GM18507 (cell line): ENCODE results near the gene PLAAT3.

Experiments
- DNase-seq: peaks from one replicate; pipeline ENCODE4 v3.0.0; 2011; ENCODE audit warnings: low read depth; ENCODE audit not compliant: insufficient read length; ENCODE audit errors: extremely low spot score
- FAIRE-seq: peaks from 2 replicates; lab custom pipeline; 2011; peaks lifted over from hg19 to GRCh38; lab: Jason Lieb, UNC

PLAAT3 gene

DNA sequence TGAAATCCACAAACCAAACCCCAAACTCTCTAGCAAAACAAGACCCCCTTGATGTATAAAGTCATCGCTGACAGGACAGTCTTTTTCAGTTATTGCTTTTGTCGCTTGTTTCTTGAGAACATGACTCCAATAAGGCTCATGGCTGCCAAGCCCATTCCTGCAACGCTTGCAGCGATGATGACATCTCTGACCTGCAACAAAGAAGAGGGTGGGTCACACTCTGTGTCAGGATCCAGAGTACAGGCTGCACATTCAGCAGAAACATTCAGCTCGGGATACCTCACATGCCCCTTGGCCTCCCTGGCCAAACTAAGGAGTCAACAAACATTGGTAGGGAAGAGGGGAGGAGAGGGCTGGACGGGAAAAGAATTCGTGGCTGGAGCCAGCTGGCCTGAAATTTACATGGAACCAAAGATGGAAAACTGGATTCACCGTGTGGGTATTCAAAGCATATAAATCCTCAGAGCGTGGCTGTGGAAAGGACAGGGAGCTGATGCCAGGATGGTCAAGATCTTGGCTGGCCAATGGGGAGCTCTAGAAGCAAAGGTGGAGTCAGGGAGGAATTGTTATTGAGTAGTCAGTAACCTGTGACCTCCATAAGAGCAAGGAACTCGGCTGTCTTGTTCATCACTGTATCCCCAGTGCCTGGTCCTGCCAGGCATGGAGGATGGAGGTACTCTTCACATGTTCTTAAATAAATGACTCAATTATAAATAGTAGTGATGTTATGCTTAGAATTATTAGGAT lies 39.2 kb downstream of the PLAAT3 start:
- DNase-seq = no peak
- no peak for FAIRE-seq

DNA sequence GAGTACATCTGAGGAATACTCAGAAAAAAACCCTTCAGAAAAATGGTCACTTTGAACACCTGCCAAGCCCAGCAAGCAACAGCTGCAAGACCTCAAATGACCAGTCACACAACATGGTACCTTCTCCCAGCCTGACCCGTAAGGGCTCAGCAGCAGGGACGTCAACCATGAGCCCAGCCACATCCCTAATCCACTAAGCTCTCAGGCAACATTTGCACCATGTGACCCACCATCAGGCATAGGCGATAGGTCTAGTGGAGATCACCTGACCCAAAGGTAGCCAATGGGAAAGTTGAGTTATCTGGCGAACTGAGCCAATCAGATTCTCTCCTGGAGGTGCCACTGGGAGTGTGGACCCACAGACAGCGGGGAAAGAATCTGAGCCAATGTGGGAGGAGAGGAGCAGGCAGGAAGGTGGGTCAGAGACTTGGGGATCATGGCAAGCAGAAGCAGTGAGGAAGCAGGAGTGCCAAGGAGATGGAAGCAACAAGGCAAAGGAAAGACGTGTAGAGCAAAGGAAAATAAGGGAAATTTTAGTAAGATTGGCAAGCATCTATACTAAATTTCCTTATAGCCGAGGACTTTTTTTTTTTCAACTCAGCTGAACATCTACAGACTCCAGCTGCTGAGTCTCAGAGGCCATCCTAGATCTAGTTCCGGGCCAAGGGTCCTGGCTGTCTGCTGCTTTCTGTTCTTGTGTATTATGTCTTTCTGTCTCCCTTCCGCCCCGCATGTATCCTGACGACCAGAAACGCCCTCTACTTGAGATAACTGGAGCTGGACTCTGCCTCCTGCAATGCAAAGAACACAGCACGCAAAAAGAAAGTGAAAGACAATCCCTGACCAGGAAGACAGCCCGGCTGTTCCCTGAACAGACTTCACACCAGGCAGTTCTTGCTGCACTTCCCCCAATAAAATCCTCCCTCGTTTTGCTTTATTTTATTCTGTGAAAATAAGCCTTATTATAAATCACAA lies 40.1 kb downstream of the PLAAT3 start:
- peak; percentile 82 for FAIRE-seq
- DNase-seq = no peak

DNA sequence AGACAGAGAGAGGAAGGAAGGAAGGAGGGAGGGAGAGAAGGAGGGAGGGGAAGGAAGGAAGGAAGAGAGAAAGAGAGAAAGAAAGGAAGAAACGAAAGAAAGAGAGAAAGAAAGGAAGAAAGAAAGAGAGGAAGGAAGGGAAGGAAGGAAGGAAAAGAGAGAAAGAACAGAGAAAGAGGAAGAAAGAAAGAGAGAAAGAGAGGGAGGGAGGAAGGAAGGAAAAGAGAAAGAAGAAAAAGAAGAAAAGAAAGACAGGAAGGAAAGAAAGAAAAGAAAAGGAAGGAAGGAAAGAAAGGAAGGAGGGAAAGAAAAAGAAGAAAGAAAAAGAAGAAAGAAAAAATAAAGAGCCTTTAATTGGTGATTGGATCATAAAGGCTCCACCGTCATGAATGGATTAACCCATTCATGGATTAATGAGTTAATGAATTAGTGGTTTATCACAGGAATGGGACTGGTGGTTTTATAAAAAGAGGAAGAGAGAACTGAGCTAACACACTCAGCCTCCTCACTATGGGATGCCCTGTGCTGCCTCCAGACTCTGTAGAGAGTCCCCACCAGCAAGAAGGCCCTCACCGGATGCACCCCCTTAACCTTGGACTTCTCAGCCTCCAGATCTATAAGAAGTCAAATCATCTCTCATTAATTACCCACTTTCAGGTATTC lies 42.1 kb downstream of the PLAAT3 start:
- FAIRE-seq (peak; percentile 89), DNase-seq (no peak)

DNA sequence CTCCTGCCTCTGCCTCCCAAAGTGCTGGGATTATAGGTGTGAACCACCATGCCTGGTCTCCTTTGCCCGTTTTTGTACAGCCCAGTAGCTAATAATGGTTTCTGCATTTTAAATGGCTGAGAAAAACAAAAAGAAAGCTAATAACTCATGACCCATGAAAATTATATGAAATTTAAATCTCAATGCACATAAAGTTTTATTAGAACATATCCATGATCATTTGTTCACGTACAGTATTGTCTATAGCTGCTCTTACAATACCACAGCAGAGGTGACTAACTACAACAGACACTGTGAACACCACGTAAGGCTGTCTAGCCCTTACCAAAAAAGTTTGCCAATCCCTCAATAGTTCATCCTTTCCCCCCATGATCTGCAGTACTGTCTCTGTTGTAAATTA lies 44.7 kb downstream of the PLAAT3 start:
- FAIRE-seq (no peak), DNase-seq (no peak)

DNA sequence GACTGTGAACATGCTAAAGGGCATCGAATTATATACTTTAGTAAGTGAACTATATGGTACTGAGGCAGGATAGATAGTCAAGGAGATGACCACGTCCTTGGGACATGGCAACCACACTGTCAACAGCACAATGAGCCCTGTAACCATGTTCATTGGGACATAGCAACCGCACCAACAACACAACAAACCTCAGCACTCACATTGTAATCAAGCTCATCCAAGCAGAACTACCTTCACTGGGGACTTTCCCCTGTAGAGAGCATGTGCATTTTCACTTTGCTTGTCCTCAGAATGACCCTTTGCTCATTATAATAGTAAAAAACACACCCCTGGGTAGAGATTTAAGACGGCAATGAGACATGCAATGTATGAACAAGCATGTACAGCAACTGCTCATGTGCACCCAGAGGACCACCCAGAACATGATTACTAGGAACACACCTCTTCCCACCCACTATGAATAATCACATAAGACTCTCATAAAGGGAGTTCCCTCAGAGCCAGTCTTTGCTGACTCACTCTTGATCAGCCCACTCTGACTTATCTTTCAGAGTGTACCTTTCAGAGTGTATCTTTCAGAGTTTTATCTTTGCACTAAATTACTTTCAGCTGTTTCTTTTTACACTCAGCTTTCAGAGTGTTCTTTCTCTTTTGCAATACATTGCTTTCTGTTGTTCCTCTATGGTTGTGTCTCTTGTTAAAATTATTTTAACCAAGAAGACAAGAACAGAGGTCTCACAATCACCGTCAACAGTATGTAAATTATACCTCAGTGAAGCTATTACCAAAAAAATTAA lies 47.0 kb downstream of the PLAAT3 start:
- FAIRE-seq = peak; percentile 95
- peak; percentile 46 for DNase-seq

DNA sequence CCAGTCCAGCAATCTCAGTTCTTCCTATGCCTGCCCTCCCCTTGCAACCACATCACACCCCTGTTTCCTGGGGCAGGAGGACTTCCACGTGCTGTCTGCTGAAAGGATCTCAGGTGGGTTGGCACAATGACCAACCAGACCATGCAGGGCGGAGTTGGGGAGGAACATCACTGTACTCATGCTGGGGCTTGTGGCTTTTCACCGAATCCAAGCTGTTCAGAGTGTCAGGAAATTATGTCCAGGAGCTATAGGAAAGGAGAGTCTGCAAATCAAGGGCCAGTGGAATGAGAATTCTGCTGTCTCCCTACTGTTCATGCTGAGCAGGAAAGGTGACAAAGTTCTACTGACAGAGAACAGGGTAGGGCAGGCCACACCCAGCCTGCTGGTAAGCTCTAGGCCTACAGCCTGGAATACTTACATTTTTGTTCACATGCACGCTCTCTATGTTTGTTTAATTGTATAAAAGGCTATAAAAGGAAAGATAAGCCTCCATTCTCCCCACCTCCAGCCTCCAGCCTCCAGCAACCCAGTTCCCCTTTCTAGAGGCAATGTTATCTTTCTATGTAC lies 49.4 kb downstream of the PLAAT3 start:
- no peak for DNase-seq
- no peak for FAIRE-seq

DNA sequence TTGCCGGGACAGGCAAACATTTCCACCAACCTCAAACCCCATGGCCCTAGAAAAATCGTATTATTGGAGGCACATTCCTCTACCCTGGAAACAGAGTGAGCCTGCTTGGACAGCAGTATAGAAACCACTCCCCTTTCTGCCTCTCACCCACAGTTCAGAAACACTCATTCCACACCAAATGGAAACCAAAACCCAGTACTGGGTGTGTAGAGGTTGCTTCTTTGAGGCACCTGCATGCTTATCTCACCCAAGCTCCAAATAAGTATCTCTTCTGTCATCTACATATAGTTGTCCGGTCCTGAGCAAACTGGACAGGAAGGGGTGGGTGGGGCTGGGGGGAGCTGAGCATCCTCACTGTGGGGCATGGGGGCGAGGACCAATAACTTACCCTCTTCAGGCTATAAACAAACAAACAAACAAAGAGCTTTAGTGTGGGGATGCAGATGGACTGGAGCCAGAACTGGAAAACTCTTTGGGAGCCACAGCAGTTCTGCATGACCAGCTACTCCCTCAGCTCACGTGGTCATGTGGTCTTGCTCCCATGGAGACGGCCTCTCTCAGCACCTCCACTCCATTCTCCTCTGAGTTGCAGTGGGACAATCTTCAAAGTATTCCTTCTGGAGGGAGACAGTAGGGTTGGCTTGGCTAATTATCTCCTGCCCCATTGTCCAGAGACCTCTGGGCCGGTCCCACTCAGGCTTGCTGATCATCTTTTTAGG lies 50.0 kb downstream of the PLAAT3 start:
- peak; percentile 85 for FAIRE-seq
- DNase-seq = peak; percentile 39

DNA sequence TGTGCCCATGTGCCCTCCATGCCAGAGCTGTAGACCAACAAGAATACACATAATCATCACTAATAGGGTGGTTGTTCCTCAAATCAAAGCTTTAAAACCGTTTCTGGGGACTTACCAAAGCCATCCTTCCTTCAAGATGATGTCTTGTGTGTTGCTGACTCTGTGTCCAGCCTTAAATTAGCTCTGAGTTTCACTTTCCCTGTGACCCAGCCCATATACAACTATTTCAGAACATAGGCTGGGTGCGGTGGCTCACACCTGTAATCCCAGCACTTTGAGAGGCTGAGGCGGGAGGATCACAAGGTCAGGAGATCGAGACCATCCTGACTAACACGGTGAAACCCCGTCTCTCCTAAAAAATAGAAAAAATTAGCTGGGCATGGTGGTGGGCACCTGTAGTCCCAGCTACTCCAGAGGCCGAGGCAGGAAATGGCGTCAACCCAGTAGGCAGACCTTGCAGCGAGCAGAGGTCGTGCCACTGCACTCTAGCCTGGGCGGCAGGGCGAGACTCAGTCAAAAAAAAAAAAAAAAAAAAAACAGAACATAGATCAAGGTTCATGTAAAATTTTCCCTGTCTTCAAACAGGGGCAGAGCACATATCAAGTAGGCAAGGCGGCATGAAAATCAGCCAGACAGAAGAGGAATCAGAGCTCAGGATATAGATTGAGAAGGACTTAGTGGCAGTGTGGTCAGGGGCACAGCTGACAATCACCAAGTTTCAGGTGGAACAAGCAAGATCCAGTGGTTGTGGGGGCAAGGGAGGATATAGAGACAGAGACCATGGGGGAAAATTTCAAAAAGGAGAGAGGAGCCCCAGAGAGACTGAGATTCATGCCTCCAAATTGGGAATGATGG lies 50.8 kb downstream of the PLAAT3 start, which contains the start of gene PLAAT2:
TSS of gene PLAAT2 (minus strand) at position 179 of the 855 bp plus-strand sequence. CDS start at position 124, 55 bp downstream.
- FAIRE-seq (no peak), DNase-seq (no peak)

DNA sequence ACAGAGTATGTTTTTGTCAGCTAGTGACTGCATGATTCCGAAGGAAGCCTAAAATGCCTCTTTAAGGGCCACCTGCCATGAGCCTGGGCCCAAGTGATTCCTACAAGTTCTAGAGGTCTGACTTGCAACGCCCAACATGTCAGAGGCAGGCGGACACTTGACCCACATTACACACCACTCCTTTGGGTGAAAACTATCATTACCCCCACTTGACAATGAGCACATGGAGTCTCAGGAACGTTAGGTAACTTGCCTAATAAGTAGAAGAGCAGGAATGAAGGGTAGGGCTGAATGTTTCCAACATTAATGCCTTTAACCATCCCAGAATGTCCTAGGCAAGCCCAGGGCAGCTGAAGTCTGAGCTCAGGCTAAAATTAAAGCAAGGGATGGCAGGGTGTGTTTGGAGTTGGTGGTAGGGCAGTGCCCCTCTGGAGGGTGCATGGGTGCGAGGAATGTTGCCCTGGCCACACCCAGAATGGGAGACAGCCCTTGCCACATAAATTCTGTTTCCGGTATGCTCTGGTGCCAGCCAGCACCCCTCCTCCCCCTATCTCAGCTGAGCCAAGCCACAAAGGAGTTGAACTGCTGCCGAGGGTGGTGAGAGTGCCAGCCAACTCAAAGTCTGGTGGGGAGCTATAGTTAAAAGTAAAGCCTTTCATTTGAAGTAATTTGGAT lies 53.6 kb downstream of the PLAAT3 start:
- FAIRE-seq = no peak

DNA sequence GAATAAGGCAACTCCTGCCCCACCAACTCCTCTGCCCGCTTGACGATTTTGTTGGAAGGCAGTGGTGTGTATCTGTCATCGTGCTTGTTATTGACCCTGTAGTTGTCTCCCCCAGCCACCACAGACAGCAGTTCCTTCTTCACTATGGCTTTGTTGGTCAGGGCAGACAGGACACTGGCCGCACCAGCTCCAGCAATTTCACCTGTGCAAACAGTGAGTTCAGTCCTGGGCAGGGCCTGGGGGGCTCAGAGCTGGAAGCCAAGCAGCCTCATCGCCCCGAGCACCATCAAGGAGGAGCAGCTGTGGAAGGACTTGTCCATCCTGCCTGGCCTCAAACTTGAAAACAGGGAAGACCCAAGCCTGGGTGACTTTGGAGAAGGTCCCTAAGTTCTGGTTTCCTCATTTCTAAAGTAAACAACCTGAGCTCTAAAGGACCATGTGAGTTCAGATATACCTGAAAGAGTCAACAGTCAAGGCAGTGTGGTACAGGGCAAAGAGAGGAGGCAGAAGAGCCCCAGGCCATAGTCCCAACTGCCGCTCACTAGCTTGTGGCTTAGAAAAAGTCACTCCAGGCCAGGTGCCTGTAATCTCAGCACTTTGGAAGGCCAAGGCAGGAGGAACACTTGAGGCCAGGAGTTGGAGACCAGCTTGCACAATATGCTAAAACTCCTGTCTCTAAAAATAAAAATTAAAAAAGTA lies 55.6 kb downstream of the PLAAT3 start:
- DNase-seq = no peak
- no peak for FAIRE-seq

More for the DNA sequence above, 53.6 kb downstream of the PLAAT3 start:
- DNase-seq = no peak

DNA sequence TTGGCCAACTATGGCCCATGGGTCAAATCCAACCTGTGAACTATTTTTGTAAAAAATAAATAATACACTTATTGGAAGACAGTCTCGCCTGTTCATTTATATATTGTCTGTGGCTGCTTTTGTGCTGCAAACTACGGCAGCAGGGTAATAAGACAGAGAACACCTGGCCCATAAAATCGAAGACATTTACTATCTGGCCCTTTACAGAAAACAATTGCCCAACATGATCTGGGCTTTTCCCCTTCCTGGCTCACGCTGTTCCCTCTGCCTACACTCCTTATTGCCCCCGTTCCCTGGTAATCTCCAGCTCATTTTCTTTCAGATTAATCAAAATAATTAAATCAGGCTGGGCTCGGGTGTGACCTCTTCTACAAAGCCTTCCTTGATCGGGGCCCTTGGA lies 56.7 kb downstream of the PLAAT3 start:
- DNase-seq (no peak), FAIRE-seq (no peak)

DNA sequence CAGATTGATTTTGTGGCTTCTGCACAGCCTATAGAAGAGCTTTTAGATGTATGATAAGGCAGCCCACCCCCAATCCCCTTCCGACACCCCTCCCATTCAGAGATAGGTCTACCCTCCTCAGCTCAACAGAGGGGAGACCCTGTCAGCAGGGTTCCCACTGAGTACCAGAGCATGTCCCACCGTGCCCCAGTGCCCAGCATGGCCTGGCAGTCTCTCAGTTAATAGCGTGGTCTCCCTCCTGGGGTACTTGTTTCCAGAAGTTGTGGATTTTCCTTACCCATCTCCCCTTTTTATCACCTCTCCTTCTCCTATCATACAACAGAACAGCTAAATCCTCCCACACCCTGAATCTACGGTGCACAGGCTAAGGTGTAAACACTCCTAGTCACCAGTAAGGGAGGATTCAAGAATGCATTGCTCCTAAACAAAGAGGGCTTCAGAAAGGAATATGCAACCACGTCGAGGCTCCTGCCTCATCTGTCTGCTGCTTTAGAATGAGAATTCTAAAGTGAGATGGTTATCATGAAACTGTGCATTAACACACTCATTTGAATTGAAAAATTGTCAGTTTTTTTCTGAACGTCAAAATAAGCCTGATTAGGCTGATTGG lies 57.7 kb downstream of the PLAAT3 start:
- DNase-seq (no peak), FAIRE-seq (no peak)

DNA sequence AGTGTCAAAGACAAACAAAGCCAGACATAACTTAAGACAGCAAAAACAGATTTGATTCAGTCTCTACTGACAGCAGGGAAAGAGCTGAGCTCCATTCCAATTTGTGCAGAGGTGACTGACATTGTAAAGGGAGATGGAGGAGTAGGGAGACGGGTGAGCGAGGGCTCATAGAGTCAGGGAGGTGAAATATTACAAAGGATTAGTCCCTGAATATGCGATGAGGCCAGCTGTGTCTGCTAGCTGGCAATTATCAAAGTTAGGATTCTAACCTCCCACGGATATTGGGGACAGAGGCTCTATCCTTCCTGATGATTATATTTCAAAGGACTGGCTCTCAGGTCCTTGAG lies 59.4 kb downstream of the PLAAT3 start:
- FAIRE-seq = no peak
- no peak for DNase-seq

DNA sequence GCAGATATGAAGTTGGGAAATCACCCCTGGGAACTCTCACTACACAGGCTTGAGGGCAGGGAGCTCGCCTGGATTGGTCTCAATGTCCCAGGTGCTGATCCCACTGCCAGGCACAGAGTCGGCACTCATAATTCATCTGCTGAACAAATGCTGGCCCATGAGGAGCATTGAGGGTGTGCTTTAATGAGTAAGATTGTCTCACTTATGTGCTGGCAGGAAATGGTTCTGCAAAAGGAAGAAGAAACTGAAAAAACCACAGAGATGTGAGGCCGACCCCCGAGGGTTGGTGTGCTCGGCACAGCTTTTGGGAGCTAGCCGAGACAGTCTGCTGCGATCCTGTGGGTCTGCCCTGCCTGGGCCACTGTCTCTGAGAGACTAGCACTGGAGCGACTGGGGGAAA lies 60.5 kb downstream of the PLAAT3 start:
- FAIRE-seq (peak; percentile 77), DNase-seq (peak; percentile 48)

DNA sequence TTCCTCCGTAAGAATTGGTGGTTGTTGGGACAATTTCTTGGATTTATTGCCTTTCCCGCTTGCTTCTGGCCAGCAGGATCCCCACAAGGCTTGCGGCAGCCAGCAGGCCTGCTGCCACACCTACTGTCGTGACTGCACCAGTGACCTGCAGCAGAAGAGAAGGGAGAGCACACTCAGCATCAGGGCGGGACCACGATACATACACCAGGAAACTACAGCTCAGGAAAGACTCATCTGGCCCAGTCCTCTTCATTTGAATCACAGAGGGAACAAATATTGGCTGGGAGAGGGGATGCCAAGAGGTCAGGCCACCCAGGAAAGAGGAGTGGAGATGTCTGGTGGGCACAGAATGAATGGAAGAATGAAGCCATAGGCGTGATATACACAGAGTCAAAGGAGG lies 61.3 kb downstream of the PLAAT3 start:
- DNase-seq (no peak), FAIRE-seq (no peak)

DNA sequence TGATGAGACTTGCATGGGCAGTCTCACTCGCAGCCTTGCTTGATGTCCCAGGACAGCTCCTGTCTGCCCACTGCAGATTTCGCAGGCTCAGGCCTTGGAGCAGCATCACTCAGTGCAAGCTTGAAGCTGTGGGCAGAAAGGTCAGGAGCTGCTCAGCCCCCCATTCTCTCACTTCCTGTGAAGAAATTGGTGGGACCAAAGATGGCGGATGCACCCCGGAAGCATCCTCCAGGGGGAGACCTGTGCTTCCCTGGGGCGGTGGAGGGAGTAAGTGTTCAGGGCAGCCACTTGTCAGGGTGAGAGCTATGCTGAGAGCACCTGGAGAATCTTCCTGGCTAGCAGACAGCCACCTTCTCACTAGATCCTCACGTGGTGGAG lies 62.4 kb downstream of the PLAAT3 start:
- no peak for FAIRE-seq
- DNase-seq = no peak
